H9 (cell line): Measurements from ENCODE around the gene CNGA2. TPM values are rescaled to one million over a fixed set of nuclear protein-coding genes. Genes with fewer than 3 reads are reported as not detected.

Experiments
- DNase-seq: peaks from one replicate; pipeline ENCODE4 v3.0.0-alpha.2; 2017
- H2AFZ ChIP-seq: one replicate; pipeline ENCODE4 v1.6.1; 2013; ENCODE audit warnings: mild to moderate bottlenecking, low read length, control low read depth, moderate library complexity
- H2AK5ac ChIP-seq: 2 replicates; pipeline ENCODE4 v1.6.1; 2013; ENCODE audit warnings: low read length, control low read depth, mixed read lengths; ENCODE audit not compliant: insufficient read length
- H2BK120ac ChIP-seq: one replicate; pipeline ENCODE4 v1.6.1; 2013; ENCODE audit warnings: low read depth, mild to moderate bottlenecking, low read length, control low read depth, inconsistent platforms; ENCODE audit not compliant: poor library complexity, severe bottlenecking
- H2BK12ac ChIP-seq: 2 replicates; pipeline ENCODE4 v1.6.1; 2013; ENCODE audit warnings: low read length, control low read depth, mixed read lengths, low read depth; ENCODE audit not compliant: insufficient read length
- H2BK15ac ChIP-seq: 2 replicates; pipeline ENCODE4 v1.6.1; 2013; ENCODE audit warnings: low read depth, low read length, control low read depth
- H2BK20ac ChIP-seq: one replicate; pipeline ENCODE4 v1.6.1; 2013; ENCODE audit warnings: low read depth, mild to moderate bottlenecking, low read length, control low read depth, inconsistent platforms; ENCODE audit not compliant: poor library complexity, severe bottlenecking
- H2BK5ac ChIP-seq: 2 replicates; pipeline ENCODE4 v1.6.1; 2013; ENCODE audit warnings: low read length, control low read depth, mixed read lengths; ENCODE audit not compliant: insufficient read length
- H3K14ac ChIP-seq: 2 replicates; pipeline ENCODE4 v1.6.1; 2013; ENCODE audit warnings: low read length, control low read depth; ENCODE audit not compliant: insufficient read depth
- H3K18ac ChIP-seq: 2 replicates; pipeline ENCODE4 v1.6.1; 2013; ENCODE audit warnings: low read depth, mild to moderate bottlenecking, mixed read lengths, low read length, control low read depth; ENCODE audit not compliant: insufficient read length
- H3K23ac ChIP-seq: 2 replicates; pipeline ENCODE4 v1.6.1; 2013; ENCODE audit warnings: low read length, control low read depth, mixed read lengths, low read depth; ENCODE audit not compliant: insufficient read length
- H3K23me2 ChIP-seq: 2 replicates; pipeline ENCODE4 v1.6.1; 2013; ENCODE audit warnings: low read depth, mild to moderate bottlenecking, mixed read lengths, low read length, control low read depth; ENCODE audit not compliant: insufficient read length, poor library complexity, severe bottlenecking
- H3K27ac ChIP-seq: 2 replicates; pipeline ENCODE4 v1.5.1; 2013; ENCODE audit warnings: low read length, control low read depth, mixed read lengths, low read depth; ENCODE audit not compliant: insufficient read length
- H3K27me3 ChIP-seq: 2 replicates; pipeline ENCODE4 v1.6.1; 2013; ENCODE audit warnings: low read length, control low read depth, inconsistent platforms; ENCODE audit not compliant: insufficient read depth
- H3K4ac ChIP-seq: 2 replicates; pipeline ENCODE4 v1.6.1; 2013; ENCODE audit warnings: low read depth, mild to moderate bottlenecking, control low read depth, inconsistent platforms, low read length, moderate library complexity
- H3K4me1 ChIP-seq: 2 replicates; pipeline ENCODE4 v1.6.1; 2013; ENCODE audit warnings: low read length, control low read depth, inconsistent platforms; ENCODE audit not compliant: insufficient read depth
- H3K4me2 ChIP-seq: 2 replicates; pipeline ENCODE4 v1.6.1; 2013; ENCODE audit warnings: low read length, control low read depth, mixed read lengths; ENCODE audit not compliant: insufficient read length, insufficient read depth
- H3K56ac ChIP-seq: 2 replicates; pipeline ENCODE4 v1.6.1; 2013; ENCODE audit warnings: low read depth, mild to moderate bottlenecking, mixed read lengths, low read length, control low read depth; ENCODE audit not compliant: insufficient read length
- H3K79me1 ChIP-seq: 2 replicates; pipeline ENCODE4 v1.6.1; 2013; ENCODE audit warnings: low read depth, mild to moderate bottlenecking, moderate library complexity, low read length, control low read depth, inconsistent platforms; ENCODE audit not compliant: insufficient read depth, poor library complexity, severe bottlenecking
- H3K79me2 ChIP-seq: 2 replicates; pipeline ENCODE4 v1.6.1; 2013; ENCODE audit warnings: low read length, control low read depth, inconsistent platforms; ENCODE audit not compliant: insufficient read depth
- H3K9ac ChIP-seq: 2 replicates; pipeline ENCODE4 v1.6.1; 2013; ENCODE audit warnings: low read length, control low read depth, mixed read lengths; ENCODE audit not compliant: insufficient read length; ENCODE audit errors: extremely low read depth
- H3K9me3 ChIP-seq: one replicate; pipeline ENCODE4 v1.6.1; 2013; ENCODE audit warnings: low read depth, low read length, inconsistent platforms; ENCODE audit not compliant: control insufficient read depth
- H3T11ph ChIP-seq: one replicate; pipeline ENCODE4 v1.6.1; 2013; ENCODE audit warnings: mild to moderate bottlenecking, low read length, control low read depth, inconsistent platforms
- H4K20me1 ChIP-seq: one replicate; pipeline ENCODE4 v1.6.1; 2013; ENCODE audit not compliant: control insufficient read depth, insufficient read length, insufficient read depth
- H4K5ac ChIP-seq: 2 replicates; pipeline ENCODE4 v1.6.1; 2013; ENCODE audit warnings: low read depth, mild to moderate bottlenecking, mixed read lengths, low read length, control low read depth; ENCODE audit not compliant: insufficient read length
- H4K8ac ChIP-seq: replicated peaks from 2 replicates; pipeline ENCODE4 v1.6.1; 2013; ENCODE audit warnings: low read length, control low read depth, mixed read lengths, low read depth; ENCODE audit not compliant: insufficient read length
- H4K91ac ChIP-seq: 2 replicates; pipeline ENCODE4 v1.6.1; 2013; ENCODE audit warnings: low read depth, mild to moderate bottlenecking, moderate library complexity, mixed read lengths, low read length, control low read depth; ENCODE audit not compliant: insufficient read length
- H3K27ac Mint-ChIP-seq, 3 experiments: 2 replicates in 2 of 3; 3 replicates in 1 of 3; pipeline ENCODE4 v1.8.0; 2020 to 2021; ENCODE audit warnings: mixed read lengths in 3 of 3, mild to moderate bottlenecking in 1 of 3, moderate library complexity in 1 of 3
- H3K27me3 Mint-ChIP-seq: 2 replicates; pipeline ENCODE4 v1.8.0; 2021; ENCODE audit warnings: low read depth, mild to moderate bottlenecking, moderate library complexity, mixed read lengths
- H3K36me3 Mint-ChIP-seq, 3 experiments: 2 replicates in 2 of 3; 3 replicates in 1 of 3; pipeline ENCODE4 v1.8.0; 2020 to 2021; ENCODE audit warnings: low read depth in 3 of 3, mixed read lengths in 3 of 3; ENCODE audit not compliant: insufficient read depth in 1 of 3
- H3K4me1 Mint-ChIP-seq, 2 experiments: 2 replicates each; pipeline ENCODE4 v1.8.0; 2020; ENCODE audit warnings: mixed read lengths in 2 of 2
- H3K4me3 Mint-ChIP-seq, 2 experiments: 2 replicates in 1 of 2; 3 replicates in 1 of 2; pipeline ENCODE4 v1.8.0; 2020 to 2021; ENCODE audit warnings: mild to moderate bottlenecking in 2 of 2, mixed read lengths in 2 of 2, moderate library complexity in 1 of 2
- H3K9me3 Mint-ChIP-seq, 2 experiments: 2 replicates in 1 of 2; 3 replicates in 1 of 2; pipeline ENCODE4 v1.8.0; 2020; ENCODE audit warnings: mild to moderate bottlenecking in 2 of 2, mixed read lengths in 2 of 2, moderate library complexity in 1 of 2
- WGBS: extraction: QIAGEN DNeasy Blood & Tissue Kit; methylation state at CpG from one replicate; pipeline ENCODE4 v1.1.7; 2013; ENCODE audit warnings: missing lambda C conversion rate, low lambda C conversion rate, mixed read lengths; ENCODE audit not compliant: insufficient read length; ENCODE audit errors: extremely low coverage; 5-methylcytosine and 5-hydroxymethylcytosine counted together
- total RNA-seq: library from RNA; stranded (reverse); gene quantifications from 2 replicates; pipeline ENCODE4 v1.2.1, GENCODE V29; 2021
- TF ChIP-seq, protein P1 (sequence below): fragments of 200-600 bp; sonication (generic); conservative IDR thresholded peaks from 3 replicates; pipeline ENCODE4 v1.8.0; 2021; ENCODE audit warnings: antibody characterized with exemption, mild to moderate bottlenecking

Gene CNGA2
- total RNA-seq, 1 experiment from 2014 or later: not detected

GRCh38 chrX:151712253-151712652, 22.3 kb upstream of the CNGA2 start:
- Mint-ChIP-seq H3K9me3 (peaks cover 45 to 51% of the 10 kb centered on the region in 2 experiments), H3K36me3 (peaks cover 0 to 2% (median 1%) of the 10 kb centered on the region in 3 experiments; a peak in 4 of 7 replicates), H3K4me3 (no peak overlapping the region), H3K4me1 (peaks cover 13 to 19% of the 10 kb centered on the region in 2 experiments), H3K27me3 (peaks cover 10% of the 10 kb centered on the region), H3K27ac (no peak overlapping the region)
- Histone ChIP-seq H3K27me3 (no peaks in the 10 kb centered on the region), H3T11ph (no peak overlapping the region), H3K79me1 (no peaks in the 10 kb centered on the region), H3K23ac (no peak overlapping the region), H2BK15ac (no peak overlapping the region), H3K14ac (no peak overlapping the region), H3K56ac (no peak overlapping the region), H3K18ac (no peak overlapping the region), H3K27ac (no peak overlapping the region), H3K4me1 (no peaks in the 10 kb centered on the region; the same call in 1 of the 2 replicates), H2AFZ (no peak overlapping the region), H2BK5ac (no peak overlapping the region), H3K23me2 (no peaks in the 10 kb centered on the region), H4K91ac (no peak overlapping the region), H3K79me2 (no peaks in the 10 kb centered on the region), H4K20me1 (no peaks in the 10 kb centered on the region), H3K9me3 (peaks cover 48% of the 10 kb centered on the region), H4K8ac (no peak overlapping the region), H2BK20ac (no peak overlapping the region), H4K5ac (no peak overlapping the region), H2BK12ac (no peak overlapping the region), H3K4me2 (no peak overlapping the region), H2BK120ac (no peak overlapping the region), H2AK5ac (no peak overlapping the region), H3K4ac (no peak overlapping the region), H3K9ac (no peak overlapping the region)
- TF ChIP-seq, protein P1, sequence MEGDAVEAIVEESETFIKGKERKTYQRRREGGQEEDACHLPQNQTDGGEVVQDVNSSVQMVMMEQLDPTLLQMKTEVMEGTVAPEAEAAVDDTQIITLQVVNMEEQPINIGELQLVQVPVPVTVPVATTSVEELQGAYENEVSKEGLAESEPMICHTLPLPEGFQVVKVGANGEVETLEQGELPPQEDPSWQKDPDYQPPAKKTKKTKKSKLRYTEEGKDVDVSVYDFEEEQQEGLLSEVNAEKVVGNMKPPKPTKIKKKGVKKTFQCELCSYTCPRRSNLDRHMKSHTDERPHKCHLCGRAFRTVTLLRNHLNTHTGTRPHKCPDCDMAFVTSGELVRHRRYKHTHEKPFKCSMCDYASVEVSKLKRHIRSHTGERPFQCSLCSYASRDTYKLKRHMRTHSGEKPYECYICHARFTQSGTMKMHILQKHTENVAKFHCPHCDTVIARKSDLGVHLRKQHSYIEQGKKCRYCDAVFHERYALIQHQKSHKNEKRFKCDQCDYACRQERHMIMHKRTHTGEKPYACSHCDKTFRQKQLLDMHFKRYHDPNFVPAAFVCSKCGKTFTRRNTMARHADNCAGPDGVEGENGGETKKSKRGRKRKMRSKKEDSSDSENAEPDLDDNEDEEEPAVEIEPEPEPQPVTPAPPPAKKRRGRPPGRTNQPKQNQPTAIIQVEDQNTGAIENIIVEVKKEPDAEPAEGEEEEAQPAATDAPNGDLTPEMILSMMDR: no peak
- DNase-seq: no peak
- WGBS: no CpG with 5 or more reads among the region's 3 CpGs
